ENCODE measurements around the gene TOR2A.

- TF ChIP-seq CTCF (IDR thresholded peaks at IDR 0.05) (no peak), POLR2AphosphoS5 (IDR thresholded peaks at IDR 0.05) (no peak)
Observed at GRCh38 chr9:127773981-127774380, 38.9 kb upstream of the TOR2A start.
